Measurements from ENCODE around the gene ZNF319.
"Not testable (repeated sequence)": the region's sequence is repeated elsewhere in the genome, so short reads cannot be mapped to it uniquely, and the experiment has no call there.

The ZNF319 gene

DNA sequence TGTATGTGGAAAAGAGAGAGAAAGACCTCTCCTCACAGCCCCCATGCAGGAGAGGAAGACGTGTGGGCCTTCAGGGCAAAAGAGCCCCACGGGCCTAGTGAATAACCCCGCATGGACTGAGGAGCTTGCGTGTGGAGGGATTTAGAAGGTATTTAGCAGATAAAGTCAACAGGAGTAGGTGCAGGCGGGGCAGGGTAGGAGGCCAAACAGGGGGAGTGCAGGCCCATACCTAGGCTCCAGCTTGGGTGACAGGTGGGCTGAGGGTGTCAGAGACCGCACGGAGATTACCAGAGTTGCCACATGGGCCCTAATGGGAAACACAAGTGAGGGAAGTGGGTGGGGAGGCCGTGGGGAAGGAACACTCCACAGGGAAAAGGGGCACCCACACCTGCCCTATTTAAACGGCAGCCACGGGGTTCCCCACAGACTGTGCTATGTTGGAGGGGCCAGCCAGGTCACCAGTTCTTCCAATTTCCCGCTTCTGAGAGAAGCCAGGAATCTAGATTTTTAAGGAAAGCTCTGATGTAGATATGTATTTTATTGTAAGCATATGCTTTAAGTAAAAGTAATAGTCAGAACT lies 21.4 kb downstream of the ZNF319 start:
- in situ Hi-C loops (cut with MboI; ENCODE audit: low sequenced_read_pairs): no loop called here

DNA sequence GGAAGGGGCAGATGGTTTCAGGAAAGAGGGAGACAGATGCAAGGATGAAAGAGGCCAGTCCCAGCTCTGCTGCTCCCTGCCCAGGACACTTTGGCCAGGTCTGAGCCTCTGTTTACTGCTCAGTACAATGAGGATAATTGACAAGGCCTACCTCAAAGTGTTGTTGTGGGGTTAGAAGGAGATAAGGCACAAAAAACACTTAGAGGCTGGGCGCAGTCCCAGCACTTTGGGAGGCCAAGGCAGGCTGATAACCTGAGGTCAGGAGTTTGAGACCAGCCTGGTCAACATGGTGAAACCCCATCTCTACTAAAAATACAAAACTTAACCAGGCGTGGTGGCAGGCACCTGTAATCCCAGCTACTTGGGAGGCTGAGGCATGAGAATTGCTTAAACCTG lies 22.4 kb downstream of the ZNF319 start:
- in situ Hi-C loops (cut with MboI; ENCODE audit: low sequenced_read_pairs): not testable (repeated sequence)

DNA sequence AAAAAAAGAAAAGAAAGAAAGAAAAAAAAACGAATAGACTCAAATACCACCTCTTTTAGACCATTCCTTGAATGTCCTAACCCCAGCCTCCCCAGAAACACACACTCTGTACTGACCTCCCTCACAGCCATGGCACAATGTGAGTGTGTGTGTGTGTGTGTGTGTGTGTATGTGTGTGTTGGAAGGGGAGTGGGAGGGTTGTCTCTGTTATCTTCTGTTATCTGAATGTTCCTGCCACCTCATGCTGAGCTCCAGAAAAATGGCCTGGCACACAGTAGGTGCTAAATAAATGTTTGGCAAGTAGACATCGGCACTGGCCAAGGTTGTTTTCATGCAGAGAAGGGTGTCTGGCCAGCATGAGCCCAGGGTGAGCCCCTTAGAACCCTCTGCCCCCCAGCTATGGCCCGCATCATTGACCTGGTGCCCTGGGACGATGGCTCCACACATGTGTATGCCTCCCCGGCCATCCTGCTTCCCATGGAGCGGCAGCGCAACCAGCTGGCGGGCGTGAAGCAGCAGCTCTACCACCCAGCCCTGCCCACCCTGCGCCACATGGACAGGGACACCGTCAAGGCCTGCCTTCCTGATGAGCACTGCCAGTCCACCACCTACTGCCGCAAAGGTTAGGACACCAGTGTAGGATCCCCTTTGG lies 22.9 kb downstream of the ZNF319 start:
- in situ Hi-C loops (cut with MboI; ENCODE audit: low sequenced_read_pairs): no loop called here

DNA sequence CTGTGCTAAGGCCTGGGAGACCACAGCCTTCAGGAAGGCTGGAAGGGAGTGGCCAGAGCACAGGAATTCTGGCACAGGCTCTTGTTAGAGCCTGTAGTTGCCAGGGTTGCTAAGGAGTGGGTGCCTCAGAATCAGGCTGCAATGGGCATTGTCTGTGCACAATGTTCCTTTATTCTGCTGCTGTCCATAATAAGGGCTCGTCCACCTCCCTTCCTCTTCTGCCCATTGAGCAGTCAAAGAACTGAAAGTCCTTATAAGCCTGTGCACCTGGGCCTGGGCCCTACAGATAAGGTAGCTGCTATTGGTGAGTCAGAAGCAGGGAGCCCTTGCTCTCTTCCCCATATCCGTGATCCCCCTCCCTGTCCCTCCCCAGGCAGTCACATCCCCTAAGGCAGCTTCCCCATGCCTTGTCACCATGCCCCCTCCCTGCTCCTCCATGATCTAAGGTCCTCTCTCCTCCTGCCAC lies 24.1 kb downstream of the ZNF319 start:
- in situ Hi-C loops (cut with MboI; ENCODE audit: low sequenced_read_pairs): no loop called here

DNA sequence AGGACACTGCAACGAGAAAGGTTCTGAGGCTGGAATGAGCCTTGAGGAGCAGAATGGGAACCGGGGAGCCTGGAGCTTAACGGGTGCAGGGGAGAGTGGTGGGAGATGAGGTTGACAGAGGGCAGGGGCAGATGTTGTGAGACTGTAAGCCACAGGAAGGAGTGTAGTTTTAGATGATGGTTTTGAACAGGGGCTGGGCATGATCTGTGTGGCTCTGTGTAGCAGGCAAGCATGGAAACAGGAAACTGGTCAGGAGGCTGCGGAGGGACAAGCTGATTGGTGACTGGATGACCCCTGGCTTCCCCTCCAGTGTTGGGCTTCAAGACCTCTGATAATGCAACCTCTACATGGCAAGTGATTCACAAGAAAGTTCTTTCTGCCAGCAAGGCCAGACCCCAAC lies 28.2 kb downstream of the ZNF319 start:
- in situ Hi-C loops (cut with MboI; ENCODE audit: low sequenced_read_pairs): no loop called here

DNA sequence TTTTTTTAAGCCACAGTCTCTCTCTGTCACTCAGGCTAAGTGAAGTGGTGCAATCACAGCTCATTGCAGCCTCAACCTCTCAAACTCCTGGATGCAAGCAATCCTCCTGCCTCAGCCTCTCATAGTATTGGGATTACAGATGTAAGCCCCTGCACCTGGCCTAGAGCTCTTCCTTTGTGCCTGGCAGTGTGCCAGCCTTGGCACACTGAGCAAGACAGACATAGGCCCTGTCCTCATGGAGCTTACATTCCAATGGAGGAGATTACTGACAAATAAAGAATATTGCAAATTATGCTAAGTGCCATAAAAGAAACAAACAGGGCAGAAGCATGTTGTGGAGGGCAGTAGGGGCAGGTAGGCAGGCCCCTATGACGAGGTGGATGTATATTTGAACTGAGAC lies 28.6 kb downstream of the ZNF319 start:
- in situ Hi-C loops (cut with MboI; ENCODE audit: low sequenced_read_pairs): no loop called here

DNA sequence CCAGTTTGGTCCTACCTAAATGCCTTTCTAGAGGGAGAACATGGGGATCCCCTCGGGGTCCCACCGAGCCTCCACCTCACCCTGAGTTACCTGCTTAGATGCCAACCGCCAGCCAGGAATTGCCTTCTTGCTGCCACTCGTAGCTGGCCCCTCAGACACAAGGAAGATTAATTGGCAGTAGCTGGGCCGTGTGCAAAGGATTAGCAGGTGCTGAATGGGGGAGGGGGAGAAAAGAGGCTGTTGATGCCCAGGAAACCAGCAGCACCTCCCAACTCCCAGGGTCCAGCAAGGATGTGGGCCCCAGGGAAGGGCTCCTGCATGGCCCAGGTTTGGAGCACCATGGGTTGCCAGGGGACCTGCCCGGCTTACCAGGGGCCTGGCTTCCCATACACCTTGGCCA lies 29.5 kb downstream of the ZNF319 start, which contains the start of gene CNGB1:
Gene CNGB1, minus strand, starts transcription at position 159 of the 400 bp plus-strand sequence. CDS start 3,842 bp downstream, outside the sequence.
- in situ Hi-C loops (cut with MboI; ENCODE audit: low sequenced_read_pairs): no loop called here

DNA sequence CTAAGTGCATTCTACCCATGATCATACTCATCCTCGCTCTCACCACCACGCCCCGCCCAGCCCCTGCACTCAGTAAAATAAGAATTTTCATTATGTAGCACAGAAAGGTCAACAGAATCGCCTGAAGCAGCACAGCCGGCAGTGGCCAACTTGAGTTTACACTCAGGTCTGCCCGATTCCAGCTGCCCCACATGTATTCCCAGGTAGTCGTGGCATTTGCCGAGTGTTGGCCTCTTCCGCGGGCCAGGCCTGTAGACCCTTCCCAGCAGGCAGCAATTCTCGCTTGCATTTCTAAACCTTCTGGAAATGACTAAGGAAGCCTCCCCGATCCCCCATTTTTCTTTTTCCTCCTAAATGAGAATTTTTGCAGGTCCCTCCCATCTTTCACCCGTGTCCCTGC lies 30.2 kb downstream of the ZNF319 start:
- in situ Hi-C loops (cut with MboI; ENCODE audit: low sequenced_read_pairs): no loop called here

DNA sequence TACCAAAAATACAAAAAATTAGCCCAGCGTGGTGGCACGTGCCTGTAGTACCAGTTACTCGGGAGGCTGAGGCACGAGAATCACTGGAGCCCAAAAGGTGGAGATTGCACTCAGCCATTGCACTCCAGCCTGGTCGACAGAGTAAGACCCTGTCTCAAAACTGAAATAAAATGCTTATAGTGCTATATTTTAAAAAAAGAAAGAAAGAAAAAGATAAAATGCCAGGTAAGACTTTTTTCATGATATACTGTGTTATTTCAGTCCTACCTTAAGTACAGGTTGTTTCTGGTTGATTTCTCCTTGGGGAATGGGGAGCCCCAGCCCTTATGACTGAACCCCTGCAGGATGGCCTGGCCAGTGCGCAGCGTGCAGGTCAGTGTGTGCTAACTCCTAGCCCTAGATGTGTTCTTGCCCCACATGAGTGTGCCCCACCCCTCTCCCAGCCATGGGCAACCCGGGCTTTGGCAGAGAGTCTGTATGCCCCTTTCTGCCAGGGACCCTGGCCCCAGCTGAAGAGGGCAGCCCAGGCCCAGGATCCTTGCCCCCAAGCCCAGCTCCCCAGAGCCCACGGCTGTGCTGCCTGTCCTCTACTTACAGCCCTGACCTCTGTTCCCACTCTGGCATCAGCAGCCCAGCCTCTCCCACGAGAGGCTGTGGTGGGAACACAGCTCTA lies 30.9 kb downstream of the ZNF319 start:
- in situ Hi-C loops (cut with MboI; ENCODE audit: low sequenced_read_pairs): no loop called here

DNA sequence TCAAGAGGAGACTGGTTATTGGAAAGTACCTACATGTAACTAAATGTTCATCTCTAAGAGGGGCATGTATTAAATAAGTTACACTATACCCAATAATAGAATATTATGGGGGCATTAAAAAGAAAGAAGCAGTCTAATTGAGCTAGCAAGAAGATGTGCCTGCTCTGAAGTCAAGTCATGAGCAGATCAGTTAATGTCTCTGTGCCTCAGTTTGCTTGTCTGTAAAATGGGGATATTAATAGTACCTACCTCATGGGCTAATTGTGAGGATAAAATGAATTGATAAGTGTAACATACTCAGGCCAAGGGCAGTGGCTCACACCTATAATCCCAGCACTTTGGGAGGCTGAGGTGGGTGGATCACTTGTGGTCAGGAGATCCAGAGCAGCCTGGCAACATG lies 32.6 kb downstream of the ZNF319 start:
- in situ Hi-C loops (cut with MboI; ENCODE audit: low sequenced_read_pairs): no loop called here

DNA sequence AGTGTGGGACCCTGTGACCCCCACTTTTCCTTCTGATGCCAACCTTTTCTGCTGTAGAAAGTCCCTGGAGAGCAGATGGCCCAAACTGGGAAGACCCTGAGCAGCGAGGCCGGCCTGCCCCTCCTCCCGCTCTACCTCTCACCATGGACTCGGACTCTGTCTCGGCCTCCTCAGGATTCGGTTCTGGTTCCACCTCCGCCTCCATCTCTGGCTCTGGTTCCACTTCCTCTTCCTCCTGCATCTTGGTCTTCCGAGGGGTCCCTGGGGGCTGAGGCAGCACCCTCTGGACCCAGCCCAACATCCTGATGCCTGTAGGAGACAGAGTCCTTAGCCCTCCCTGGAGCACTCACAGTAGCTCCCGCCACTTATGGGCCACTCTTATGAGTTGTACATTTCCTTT lies 33.5 kb downstream of the ZNF319 start:
- in situ Hi-C loops (cut with MboI; ENCODE audit: low sequenced_read_pairs): no loop called here

DNA sequence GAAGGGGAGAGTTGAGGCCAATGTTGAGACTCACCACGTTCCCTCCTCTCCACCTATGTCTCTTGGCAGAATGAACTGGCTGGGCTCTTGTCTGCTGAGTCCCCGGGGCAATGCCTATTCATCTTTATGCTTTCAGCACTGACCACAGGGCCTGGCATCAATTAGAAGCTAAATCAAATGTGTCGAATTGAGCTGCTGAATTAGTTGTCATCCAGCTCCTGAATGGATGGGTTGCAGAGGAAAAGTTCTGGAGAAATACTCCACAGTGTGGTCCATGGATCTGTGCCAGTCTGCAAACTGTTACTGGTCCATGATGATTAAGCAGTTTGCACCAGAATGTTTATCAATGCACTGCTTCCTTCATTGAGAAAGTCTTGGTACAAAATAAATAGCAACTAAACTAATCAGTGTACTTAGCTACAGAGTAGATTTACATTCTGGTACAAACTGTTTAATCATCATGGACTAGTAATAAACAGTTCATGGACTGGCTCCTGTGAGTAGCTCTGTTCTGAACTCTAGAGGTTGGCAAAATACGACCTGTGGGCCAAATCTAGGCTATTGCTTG lies 34.2 kb downstream of the ZNF319 start:
- in situ Hi-C loops (cut with MboI; ENCODE audit: low sequenced_read_pairs): no loop called here

DNA sequence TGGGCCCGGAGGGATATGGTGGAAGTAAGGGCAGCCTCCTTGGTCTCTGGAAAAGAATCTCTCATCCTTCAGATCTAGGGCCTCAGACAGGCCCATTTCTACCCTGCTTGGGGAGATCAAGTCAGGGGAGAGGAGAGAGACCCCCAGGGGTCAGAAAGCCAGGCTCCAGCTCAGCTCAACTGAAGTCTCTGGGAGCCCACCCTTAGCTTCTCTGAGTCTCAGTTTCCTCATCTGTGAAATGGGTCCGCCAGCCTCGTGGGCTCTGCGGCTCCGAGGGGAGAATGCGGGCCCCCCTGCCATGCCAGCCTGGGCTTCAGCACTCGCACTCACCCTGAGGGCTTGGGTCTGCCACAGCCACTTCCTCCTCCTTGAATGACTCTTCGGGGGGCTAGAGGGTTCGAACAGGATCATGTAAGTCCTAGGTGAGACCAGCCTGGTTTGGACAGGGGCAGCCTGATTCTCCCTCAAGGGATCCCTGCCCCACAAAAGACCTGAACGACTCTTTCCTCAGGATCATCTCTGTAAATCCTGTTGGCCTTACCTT lies 36.2 kb downstream of the ZNF319 start:
- in situ Hi-C loops (cut with MboI; ENCODE audit: low sequenced_read_pairs): no loop called here

DNA sequence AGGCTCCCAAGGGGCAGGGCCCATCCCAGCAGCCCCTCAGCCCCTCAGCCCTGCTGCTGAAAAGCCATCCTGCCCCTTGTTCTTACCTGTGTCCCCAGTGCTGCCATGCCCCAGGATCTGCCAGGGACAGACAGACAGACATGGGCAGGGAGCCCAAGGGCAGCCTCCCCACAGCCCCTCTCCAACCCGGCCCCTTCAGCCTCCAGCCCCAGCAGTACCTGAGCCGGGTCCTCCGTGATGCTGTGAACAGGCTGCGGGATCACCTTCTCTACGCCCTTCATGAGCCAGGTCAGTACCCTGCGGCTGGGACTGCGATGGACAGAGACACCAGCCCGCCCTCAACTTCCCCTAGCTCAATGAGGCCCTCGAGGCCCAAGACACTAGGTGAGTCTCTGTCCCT lies 37.7 kb downstream of the ZNF319 start:
- in situ Hi-C loops (cut with MboI; ENCODE audit: low sequenced_read_pairs): no loop called here

DNA sequence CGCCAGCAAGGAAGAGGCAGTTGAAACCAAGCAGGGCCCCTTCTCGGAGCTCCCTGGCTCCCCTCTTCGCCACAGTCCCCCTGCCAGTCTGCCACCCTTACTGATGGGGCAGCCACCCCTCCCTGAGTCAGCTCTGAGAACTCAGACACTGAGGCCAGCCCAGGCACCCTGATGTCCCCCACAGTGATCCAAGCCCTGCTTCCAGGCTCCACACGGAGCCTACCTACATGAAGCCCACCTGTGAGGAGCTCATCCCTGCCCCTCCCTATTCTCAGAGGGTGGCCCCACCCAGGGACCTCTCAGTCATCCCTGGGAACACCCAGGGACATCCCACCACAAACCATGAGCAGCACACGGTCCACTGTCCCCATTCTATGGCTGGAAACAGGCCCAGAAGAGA lies 38.4 kb downstream of the ZNF319 start:
- in situ Hi-C loops (cut with MboI; ENCODE audit: low sequenced_read_pairs): no loop called here

DNA sequence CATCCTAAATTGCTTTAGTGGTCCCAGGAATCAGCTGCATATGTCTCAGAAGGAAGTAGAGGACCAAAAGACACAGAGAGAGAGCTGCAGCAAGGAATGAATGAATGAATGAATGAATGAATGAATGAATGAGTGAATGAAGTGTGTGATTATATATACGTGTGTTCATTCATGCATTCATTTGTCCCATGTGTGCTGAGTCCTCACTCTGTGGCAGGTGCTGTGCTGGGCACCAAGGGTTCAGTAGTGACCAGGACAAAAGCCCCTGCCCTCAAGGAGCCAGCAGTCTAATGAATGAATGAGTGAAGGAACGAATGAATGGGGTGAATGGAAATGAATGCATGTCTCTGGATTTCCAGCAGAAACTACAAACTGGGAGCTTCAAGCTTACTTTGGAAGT lies 38.9 kb downstream of the ZNF319 start:
- in situ Hi-C loops (cut with MboI; ENCODE audit: low sequenced_read_pairs): no loop called here

DNA sequence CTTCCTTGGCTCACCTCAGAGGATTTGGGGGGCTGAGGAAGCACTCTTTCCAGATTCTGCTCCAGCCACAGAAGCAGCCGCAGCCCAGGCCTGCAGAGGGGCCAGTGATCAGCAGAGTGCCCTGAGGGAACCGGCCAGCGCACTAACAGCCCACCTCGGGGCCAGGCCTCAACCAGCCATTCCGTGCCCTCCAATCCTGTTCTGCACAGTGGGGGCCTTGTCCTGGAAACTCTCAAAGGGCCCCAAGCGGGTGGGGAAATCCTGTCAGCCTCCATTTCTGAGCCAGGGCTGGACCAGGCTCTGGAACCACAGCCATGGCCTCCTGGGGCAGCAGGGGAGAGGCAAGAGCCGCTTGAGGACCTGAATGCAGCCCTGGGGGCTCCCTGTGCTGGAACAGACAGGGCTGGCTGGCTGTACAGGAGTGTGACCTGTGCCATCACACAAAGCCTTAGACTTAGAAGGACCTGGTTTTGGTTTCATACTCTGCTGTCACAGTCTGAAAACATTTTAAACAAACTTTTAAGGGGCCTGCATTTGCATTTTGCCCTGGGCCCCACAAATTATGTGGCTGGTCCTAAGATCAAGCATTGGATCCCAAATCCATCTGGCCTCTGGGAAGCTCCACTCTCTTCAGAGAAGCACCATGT lies 39.5 kb downstream of the ZNF319 start:
- in situ Hi-C loops (cut with MboI; ENCODE audit: low sequenced_read_pairs): no loop called here

DNA sequence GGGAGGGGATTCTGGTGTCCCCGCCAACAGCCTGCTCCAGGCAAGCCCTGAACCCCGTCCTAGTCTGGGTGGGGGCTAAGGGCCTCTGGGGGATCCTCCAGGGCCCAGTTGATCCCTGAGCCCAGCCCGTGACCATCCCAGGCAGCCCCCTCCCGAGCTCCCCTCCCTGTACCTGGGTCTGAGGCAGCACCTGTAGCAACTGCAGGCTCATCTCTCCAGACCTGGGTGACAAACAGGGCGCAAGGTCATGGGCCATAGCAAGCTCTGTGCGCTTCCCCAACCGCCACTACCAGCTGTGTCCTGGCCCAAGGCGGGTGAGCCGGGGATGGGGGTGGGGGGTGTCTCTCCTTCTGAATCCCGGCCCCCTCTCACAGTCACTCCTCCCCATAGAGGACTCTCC lies 40.2 kb downstream of the ZNF319 start:
- in situ Hi-C loops (cut with MboI; ENCODE audit: low sequenced_read_pairs): no loop called here

DNA sequence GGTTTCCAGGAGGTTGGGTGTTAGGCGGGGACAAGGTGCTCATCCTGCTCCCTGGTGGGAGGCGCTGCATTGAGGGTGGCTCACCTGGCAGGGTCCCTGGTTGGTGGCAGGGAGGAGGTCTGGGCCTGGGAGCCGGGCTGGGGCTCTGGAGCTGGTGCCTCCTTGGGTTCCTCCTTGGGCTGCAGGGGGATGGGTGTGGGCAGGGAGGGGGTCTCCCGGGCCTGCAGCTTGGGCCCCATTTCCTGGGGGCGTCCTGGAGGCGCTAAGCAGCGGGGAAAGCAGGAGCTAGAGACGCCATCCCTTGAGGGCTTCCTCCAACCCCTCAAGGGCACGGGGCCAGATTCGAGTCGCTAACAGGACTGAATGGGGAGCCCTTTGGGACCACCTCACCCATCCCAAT lies 40.7 kb downstream of the ZNF319 start:
- in situ Hi-C loops (cut with MboI; ENCODE audit: low sequenced_read_pairs): no loop called here

DNA sequence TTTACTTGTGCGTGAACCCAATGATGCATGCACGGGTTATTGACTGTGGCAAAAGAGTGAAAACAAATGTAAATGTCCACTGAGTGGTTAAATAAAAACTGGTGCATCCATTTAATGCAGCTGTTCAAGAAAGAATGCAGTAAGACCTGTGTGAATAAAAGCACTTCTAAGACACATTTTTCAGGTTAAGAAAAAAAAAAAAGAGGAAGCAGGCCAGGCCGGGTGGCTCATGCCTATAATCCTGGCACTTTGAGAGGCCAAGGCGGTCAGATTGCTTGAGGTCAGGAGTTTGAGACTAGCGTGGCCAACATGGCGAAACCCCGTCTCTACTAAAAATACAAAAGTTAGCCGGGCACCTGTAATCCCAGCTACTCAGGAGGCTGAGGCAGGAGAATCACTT lies 41.4 kb downstream of the ZNF319 start:
- in situ Hi-C loops (cut with MboI; ENCODE audit: low sequenced_read_pairs): no loop called here

DNA sequence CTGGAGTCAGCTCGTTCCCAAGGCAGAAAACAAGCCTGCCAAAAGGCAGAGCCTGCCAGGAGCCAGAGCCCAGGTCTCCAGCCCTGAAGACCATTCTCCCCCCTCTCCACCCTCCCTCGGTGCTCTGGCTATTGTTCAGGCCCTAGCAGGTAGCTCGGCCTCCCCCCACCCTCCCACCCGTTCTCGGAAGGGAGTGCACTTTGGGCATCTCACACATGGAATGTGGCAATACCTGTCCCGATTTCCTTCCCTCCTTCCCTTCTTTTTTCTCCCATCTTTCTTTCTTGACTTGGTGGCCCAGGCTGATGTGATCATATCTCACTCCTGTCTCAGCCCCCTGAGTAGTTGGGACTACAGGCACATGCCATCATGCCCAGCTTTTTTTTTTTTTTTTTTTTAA lies 41.9 kb downstream of the ZNF319 start:
- in situ Hi-C loops (cut with MboI; ENCODE audit: low sequenced_read_pairs): no loop called here

Data from hTERT RPE-1 (cell line).